ENCODE data around the gene SCAF1.

The SCAF1 gene

GRCh38 chr19:49696115-49696514, 54.1 kb downstream of the SCAF1 start:
- DNase-seq (ENCODE audit: low read depth): no peak
- H3K4me3 ChIP-seq (ENCODE audit: low read length): no peak overlapping the region
- TF ChIP-seq CTCF (conservative IDR thresholded peaks at IDR 0.05; ENCODE audit: low read depth, low read length): no peak

GRCh38 chr19:49696865-49697264, 54.9 kb downstream of the SCAF1 start:
- no peak for DNase-seq (ENCODE audit: low read depth)
- H3K4me3 ChIP-seq (ENCODE audit: low read length): no peak overlapping the region
- TF ChIP-seq CTCF (conservative IDR thresholded peaks at IDR 0.05; ENCODE audit: low read depth, low read length): no peak

- DNase-seq (ENCODE audit: low read depth): no peak
- TF ChIP-seq CTCF (conservative IDR thresholded peaks at IDR 0.05; ENCODE audit: low read depth, low read length): no peak
- no peak overlapping the region for H3K4me3 ChIP-seq (ENCODE audit: low read length)
Observed at GRCh38 chr19:49699364-49699763, 57.4 kb downstream of the SCAF1 start.

GRCh38 chr19:49700563-49700962, 58.6 kb downstream of the SCAF1 start:
- no peak for DNase-seq (ENCODE audit: low read depth)
- no peak overlapping the region for H3K4me3 ChIP-seq (ENCODE audit: low read length)
- no peak for TF ChIP-seq CTCF (conservative IDR thresholded peaks at IDR 0.05; ENCODE audit: low read depth, low read length)

GRCh38 chr19:49701271-49701786, 59.3 kb downstream of the SCAF1 start:
- DNase-seq (ENCODE audit: low read depth): no peak
- no peak overlapping the region for H3K4me3 ChIP-seq (ENCODE audit: low read length)
- TF ChIP-seq CTCF (conservative IDR thresholded peaks at IDR 0.05; ENCODE audit: low read depth, low read length): no peak

- no peak for TF ChIP-seq CTCF (conservative IDR thresholded peaks at IDR 0.05; ENCODE audit: low read depth, low read length)
- H3K4me3 ChIP-seq (ENCODE audit: low read length): no peak overlapping the region
Observed at GRCh38 chr19:49704888-49705642, 63.1 kb downstream of the SCAF1 start.

GRCh38 chr19:49705919-49706318, 63.9 kb downstream of the SCAF1 start:
- no peak overlapping the region for H3K4me3 ChIP-seq (ENCODE audit: low read length)
- no peak for TF ChIP-seq CTCF (conservative IDR thresholded peaks at IDR 0.05; ENCODE audit: low read depth, low read length)
- DNase-seq (ENCODE audit: low read depth): no peak

More at GRCh38 chr19:49704888-49705642, 63.1 kb downstream of the SCAF1 start:
- no peak for DNase-seq (ENCODE audit: low read depth)
